SK-N-SH treated with all-trans-retinoic acid at 6 μM for 48 hours (cell line): ENCODE measurements around the gene TMBIM1.

ENCODE experiments used
- RARB ChIP-seq: fragments of 250-450 bp; sonication (Bioruptor Pico); IDR thresholded peaks from 2 replicates; pipeline ENCODE4 v1.8.0; 2021; ENCODE audit warnings: mild to moderate bottlenecking, moderate library complexity
- SNAI2 ChIP-seq: fragments of 250-450 bp; sonication (Bioruptor Pico); IDR thresholded peaks from 2 replicates; pipeline ENCODE4 v1.5.0; 2020; ENCODE audit warnings: mild to moderate bottlenecking, moderate library complexity
- ZNF8 ChIP-seq: fragments of 450-650 bp; formaldehyde crosslinking; IDR thresholded peaks from 2 replicates; pipeline ENCODE4 v1.5.0; 2020; ENCODE audit warnings: mild to moderate bottlenecking, moderate library complexity
- TF ChIP-seq, protein P1 (sequence below): fragments of 250-450 bp; sonication (Bioruptor Pico); IDR thresholded peaks from 2 replicates; pipeline ENCODE4 v1.5.1; 2020; ENCODE audit warnings: low read depth, mild to moderate bottlenecking, moderate library complexity
- TF ChIP-seq, protein P2 (sequence below): fragments of 250-450 bp; sonication (Bioruptor Pico); IDR thresholded peaks from 2 replicates; pipeline ENCODE4 v1.8.0; 2020; ENCODE audit warnings: mild to moderate bottlenecking, moderate library complexity, borderline replicate concordance

DNA sequence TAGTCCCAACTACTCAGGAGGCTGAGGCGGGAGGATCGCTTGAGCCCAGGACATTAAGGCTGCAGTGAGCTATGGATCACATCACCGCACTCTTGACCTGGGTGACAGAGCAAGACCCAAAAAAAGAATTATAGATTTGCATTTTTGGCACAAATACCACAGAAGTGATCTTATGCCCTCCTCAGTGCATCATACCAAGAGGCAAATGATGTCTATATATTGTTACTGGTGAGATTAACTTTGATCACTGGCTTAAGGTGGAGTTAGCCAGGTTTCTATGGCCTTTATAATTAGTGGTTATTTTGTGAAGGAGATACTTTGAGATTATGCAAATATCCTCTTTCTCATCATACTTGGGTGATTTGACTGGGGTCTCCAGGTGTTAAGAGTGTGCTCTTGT, 42.2 kb upstream of the TMBIM1 start:
- no peak for TF ChIP-seq RARB (CRISPR knock-in tag)
- TF ChIP-seq ZNF8 = no peak
- TF ChIP-seq, protein P1, sequence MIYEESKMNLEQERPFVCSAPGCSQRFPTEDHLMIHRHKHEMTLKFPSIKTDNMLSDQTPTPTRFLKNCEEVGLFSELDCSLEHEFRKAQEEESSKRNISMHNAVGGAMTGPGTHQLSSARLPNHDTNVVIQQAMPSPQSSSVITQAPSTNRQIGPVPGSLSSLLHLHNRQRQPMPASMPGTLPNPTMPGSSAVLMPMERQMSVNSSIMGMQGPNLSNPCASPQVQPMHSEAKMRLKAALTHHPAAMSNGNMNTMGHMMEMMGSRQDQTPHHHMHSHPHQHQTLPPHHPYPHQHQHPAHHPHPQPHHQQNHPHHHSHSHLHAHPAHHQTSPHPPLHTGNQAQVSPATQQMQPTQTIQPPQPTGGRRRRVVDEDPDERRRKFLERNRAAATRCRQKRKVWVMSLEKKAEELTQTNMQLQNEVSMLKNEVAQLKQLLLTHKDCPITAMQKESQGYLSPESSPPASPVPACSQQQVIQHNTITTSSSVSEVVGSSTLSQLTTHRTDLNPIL (CRISPR knock-in tag) = no peak
- TF ChIP-seq, protein P2, sequence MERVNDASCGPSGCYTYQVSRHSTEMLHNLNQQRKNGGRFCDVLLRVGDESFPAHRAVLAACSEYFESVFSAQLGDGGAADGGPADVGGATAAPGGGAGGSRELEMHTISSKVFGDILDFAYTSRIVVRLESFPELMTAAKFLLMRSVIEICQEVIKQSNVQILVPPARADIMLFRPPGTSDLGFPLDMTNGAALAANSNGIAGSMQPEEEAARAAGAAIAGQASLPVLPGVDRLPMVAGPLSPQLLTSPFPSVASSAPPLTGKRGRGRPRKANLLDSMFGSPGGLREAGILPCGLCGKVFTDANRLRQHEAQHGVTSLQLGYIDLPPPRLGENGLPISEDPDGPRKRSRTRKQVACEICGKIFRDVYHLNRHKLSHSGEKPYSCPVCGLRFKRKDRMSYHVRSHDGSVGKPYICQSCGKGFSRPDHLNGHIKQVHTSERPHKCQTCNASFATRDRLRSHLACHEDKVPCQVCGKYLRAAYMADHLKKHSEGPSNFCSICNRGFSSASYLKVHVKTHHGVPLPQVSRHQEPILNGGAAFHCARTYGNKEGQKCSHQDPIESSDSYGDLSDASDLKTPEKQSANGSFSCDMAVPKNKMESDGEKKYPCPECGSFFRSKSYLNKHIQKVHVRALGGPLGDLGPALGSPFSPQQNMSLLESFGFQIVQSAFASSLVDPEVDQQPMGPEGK = no peak
- TF ChIP-seq SNAI2 = no peak
